Gastroesophageal sphincter (tissue), 3 donors: ENCODE measurements around the gene EPHB6.

Experiments
- POLR2A ChIP-seq, 2 donors: fragments of 450-650 bp; IDR thresholded peaks; one replicate each; pipeline ENCODE4 v1.6.1; 2017; ENCODE audit warnings: antibody characterized with exemption in 2 of 2, mild to moderate bottlenecking in 2 of 2, moderate library complexity in 1 of 2
- TF ChIP-seq, protein P1 (sequence below), 4 experiments: fragments of 200-600 bp in 2 of 4; fragments of 450-650 bp in 2 of 4; sonication (generic) in 1 of 4; IDR thresholded peaks; one replicate each; pipeline ENCODE4 v1.5.1; 2017 to 2019; ENCODE audit warnings: antibody characterized with exemption in 4 of 4, mild to moderate bottlenecking in 2 of 4, moderate library complexity in 2 of 4

DNA sequence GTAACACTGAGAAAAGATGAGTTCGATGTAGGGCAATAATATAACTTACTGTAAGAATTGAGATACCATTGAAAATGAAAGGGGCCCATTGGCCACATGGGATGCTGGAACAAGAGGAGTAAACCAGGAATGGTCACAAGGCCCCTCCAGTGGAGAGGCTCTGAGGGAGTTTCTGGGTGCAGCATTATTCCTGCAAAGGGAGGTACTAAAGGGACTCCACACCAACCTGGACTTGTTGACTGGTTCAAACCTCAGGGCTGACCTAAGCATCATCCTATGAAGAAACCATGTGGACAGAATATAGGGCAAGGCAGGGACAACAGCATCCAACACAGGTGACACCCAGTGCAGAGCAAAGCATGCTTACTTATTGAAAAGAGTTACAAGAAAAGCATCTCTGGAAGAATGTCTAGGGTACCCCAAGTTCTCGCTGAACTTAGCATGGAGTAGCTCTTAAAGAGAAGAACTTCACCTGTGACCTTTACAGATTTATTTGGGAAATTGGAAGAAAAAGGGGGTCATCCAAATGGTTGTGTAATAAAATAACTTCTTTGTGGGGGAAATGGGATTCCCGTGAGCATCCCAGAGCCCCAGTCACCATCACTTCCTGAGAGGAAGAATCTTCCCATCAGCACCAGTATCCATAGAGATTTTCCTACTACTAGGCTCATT, 49.4 kb upstream of the EPHB6 start:
- TF ChIP-seq POLR2A (IDR thresholded peaks at IDR 0.05) = no peak
- TF ChIP-seq, protein P1, sequence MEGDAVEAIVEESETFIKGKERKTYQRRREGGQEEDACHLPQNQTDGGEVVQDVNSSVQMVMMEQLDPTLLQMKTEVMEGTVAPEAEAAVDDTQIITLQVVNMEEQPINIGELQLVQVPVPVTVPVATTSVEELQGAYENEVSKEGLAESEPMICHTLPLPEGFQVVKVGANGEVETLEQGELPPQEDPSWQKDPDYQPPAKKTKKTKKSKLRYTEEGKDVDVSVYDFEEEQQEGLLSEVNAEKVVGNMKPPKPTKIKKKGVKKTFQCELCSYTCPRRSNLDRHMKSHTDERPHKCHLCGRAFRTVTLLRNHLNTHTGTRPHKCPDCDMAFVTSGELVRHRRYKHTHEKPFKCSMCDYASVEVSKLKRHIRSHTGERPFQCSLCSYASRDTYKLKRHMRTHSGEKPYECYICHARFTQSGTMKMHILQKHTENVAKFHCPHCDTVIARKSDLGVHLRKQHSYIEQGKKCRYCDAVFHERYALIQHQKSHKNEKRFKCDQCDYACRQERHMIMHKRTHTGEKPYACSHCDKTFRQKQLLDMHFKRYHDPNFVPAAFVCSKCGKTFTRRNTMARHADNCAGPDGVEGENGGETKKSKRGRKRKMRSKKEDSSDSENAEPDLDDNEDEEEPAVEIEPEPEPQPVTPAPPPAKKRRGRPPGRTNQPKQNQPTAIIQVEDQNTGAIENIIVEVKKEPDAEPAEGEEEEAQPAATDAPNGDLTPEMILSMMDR (IDR thresholded peaks at IDR 0.05) = no peak
